PFSK-1 (cell line): Measurements from ENCODE around the gene TAS2R60.

Source experiments
- FOXP2 ChIP-seq: optimal IDR thresholded peaks from 2 replicates; pipeline ENCODE3; 2011; ENCODE audit warnings: borderline replicate concordance, control low read depth, inconsistent platforms; ENCODE audit not compliant: insufficient read depth; ENCODE audit errors: extremely low read length, extremely low read depth
- POLR2AphosphoS5 ChIP-seq: IDR thresholded peaks from 2 replicates; pipeline ENCODE4 v1.6.1; 2012; ENCODE audit warnings: low read depth, mild to moderate bottlenecking, control low read depth, low read length, moderate library complexity
- REST ChIP-seq, 2 experiments: IDR thresholded peaks; 2 replicates each; pipeline versions ENCODE4 v1.6.1 to v1.8.0; 2011 to 2012; ENCODE audit warnings: low read depth in 2 of 2, low read length in 2 of 2, control low read depth in 1 of 2, inconsistent platforms in 1 of 2, mild to moderate bottlenecking in 1 of 2, moderate library complexity in 1 of 2; ENCODE audit not compliant: insufficient read depth in 1 of 2
- SIN3A ChIP-seq: IDR thresholded peaks from 2 replicates; pipeline ENCODE4 v1.6.1; 2012; ENCODE audit warnings: mild to moderate bottlenecking, low read length, moderate library complexity, borderline replicate concordance; ENCODE audit not compliant: insufficient read depth
- TAF1 ChIP-seq: IDR thresholded peaks from 2 replicates; pipeline ENCODE4 v1.6.1; 2012; ENCODE audit warnings: low read length, control low read depth, borderline replicate concordance; ENCODE audit not compliant: insufficient read depth

GRCh38 chr7:143460271-143460979 is 17.2 kb downstream of the TAS2R60 start:
- TF ChIP-seq SIN3A: no peak
- no peak for TF ChIP-seq TAF1
- no peak for TF ChIP-seq REST (IDR thresholded peaks at IDR 0.05; ENCODE audit: insufficient read depth in 1 of 2, low read depth in 2 of 2, low read length in 2 of 2)
- TF ChIP-seq POLR2AphosphoS5: no peak
- TF ChIP-seq FOXP2: no peak
